ENCODE results near the gene TRDN.
"Not testable (repeated sequence)": the region's sequence is repeated elsewhere in the genome, so short reads cannot be mapped to it uniquely, and the experiment has no call there.

The TRDN gene

DNA sequence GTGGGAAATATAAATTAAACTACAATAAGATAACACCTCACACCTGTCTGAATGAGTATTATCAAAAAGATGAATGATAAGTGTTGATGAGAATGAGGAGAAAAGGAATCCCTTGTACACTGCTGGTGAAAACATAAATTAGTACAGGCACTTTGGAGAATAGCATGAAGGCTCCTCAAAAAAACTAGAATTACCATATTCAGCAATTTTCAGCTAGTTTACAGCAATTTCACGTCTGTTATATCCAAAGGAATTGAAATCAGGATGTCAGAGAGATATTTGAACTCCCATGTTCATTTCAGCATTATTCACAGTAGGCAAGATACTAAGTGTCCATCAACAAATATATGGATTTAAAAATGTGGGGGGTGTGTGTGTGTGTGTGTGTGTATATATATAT lies 348.1 kb downstream of the TRDN start:
- no peak for DNase-seq (ENCODE audit: low spot score)

DNA sequence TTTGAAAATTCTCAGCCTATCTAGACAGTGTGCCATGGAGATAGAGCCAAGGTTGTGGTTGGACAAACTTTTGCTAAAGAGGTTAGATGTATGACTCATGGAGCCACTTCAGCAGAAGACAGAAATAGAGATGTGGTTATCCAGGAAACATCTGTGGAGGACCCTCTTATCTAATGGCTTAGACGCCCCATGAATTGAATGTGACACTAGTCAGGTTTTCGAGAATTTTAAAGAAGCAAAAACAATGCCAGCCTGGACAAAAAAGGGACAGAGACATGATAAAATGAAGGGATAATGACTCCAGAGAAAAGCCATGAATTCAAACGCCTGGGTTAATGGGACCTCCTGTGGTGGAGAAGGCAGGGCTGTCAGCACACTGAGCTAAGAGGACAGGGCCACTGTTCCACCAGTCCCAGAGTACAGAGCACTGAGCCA lies 360.2 kb downstream of the TRDN start:
- DNase-seq (ENCODE audit: low spot score): no peak

DNA sequence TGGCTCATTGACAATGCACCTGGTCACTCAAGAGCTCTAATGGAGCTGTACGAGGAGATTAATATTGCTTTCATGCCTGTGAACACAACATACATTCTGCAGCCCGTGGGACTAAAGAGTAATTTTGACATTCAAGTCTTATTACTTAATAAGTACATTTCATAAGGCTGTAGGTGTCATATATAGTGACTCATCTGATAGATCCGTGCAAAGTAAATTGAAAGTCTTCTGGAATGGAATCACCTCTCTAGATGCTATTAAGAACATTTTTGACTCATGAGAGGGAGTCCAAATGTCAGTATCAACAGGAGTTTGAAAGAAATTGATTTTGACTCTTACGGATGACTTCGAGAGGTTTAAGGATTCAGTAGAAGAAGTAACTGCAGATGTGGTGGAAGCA lies 372.8 kb downstream of the TRDN start:
- no peak for DNase-seq (ENCODE audit: low spot score)

DNA sequence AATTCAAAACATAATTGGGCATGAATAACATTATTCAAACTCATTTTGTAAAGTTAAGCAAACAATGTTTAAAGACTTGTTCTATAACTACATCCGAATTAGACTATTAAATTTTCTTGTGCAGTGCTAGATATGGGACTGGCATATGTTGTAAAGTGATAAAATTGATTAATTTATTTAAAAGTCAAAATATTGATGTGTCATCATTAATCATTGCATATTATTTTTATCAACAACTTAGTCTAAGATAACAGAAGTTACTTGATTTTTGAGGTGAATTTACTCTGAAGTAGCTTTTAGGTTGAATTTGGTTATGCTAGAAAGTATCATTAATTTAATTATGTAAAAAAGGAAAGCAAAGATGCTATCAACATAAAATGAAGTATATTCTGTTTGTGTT lies 396.1 kb downstream of the TRDN start:
- no peak for DNase-seq (ENCODE audit: low spot score)

DNA sequence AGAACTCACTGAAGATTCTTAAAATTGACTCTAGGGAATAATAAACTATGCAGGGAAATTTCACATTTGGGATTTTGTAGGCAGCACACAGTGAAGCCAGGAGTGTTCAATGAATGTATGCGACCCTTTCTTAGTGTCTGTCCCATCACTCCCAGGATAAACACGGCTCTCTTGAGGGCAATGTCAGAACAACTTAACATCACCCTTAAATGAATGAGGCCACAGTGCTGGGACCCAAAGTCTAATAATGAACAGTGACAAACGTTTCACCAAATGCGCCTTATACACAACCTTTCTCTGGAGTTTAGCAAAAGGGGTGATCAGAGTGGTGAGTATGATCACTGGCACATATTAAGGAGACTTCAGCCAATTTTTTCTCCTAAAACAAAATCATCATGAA lies 403.4 kb downstream of the TRDN start:
- no peak for DNase-seq (ENCODE audit: low spot score)

DNA sequence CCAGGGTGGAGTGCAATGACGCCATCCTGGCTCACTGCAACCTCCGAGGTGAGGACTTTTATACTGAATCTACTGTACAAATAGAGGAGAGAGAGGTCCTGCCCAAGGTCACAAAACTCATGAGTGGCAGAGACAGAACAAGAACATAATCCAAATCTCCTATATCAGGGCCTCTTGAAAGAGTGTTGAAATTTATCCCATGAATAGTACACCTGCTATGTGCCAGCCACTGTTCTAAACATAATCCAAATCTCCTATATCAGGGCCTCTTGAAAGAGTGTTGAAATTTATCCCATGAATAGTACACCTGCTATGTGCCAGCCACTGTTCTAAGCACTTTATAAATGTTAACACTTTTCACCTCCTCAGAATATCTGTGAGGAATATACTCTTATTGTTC lies 409.0 kb downstream of the TRDN start:
- DNase-seq (ENCODE audit: low spot score): not testable (repeated sequence)

DNA sequence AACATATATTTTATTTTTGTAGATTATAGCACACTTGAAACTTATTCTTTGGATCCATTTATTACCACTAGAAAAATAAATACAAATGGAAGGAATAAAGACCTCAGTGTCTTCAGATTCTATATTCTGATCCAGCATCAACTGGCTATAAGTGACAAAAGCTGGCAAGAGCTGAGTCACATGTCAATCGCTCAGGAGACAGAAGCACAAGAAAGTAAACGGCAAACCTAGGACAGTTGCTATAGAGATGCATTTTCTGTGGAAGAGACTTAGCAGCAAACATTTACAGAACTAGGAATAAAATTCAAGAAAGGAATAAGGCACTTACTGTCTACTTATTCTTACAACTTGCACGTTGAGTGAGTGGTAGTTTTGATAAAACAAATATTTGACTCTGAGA lies 410.4 kb downstream of the TRDN start:
- DNase-seq (ENCODE audit: low spot score): no peak

DNA sequence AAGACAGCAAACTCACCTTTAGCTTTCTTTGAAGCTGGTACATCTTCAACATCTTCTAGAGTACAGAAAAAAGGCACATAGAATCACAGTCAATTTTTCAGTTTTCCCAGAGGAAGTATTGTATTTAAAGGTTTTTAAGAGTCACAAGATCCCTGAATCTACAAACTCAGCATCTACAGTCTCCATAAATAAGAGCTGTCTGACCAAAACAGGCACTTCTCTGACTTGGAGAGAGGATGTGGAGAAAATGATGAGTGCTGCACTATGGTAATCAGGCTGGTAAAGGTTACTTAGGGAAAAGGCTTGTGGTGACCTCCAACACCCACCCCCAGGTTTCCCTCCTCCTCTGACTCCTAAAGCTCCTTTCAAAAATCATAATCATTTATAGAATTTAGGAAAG lies 412.7 kb downstream of the TRDN start:
- no peak for DNase-seq (ENCODE audit: low spot score)

DNA sequence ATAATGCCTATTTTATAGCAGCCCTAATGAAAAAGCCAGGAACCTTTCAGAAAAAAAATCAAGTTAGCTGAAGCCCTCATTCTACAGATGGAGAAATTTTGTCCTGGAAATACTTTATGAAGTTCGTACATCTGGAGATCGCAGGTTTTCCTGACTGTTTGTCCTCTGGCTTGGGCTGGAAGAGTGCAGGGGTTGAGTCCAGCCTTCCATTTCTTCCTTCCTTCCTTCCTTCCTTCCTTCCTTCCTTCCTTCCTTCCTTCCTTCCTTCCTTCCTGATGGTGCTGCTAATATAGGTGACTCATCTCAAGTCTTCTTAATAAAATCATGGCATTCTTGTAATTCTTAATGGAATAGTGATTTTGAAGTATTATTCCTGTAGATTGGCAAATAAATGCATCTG lies 413.3 kb downstream of the TRDN start:
- DNase-seq (ENCODE audit: low spot score): no peak

DNA sequence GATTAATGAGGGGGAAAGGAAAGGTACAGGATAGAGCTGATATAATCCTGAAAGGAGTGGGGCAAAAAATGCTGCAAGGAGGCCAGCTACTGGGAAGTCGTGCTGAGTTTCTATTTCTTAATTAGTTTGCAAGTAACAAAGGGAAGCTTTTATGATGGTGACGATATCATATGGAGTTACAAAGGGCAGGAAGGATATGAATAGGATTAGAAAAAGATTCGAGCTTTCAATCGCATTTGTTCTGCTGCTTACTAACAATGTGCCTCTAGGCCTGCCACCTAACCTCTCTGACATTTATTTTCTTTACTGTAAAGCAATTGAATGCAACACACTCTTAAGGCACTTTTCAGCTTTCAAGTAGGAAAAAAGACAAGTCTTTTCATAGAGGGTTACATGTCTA lies 421.5 kb downstream of the TRDN start:
- no peak for DNase-seq (ENCODE audit: low spot score)

DNA sequence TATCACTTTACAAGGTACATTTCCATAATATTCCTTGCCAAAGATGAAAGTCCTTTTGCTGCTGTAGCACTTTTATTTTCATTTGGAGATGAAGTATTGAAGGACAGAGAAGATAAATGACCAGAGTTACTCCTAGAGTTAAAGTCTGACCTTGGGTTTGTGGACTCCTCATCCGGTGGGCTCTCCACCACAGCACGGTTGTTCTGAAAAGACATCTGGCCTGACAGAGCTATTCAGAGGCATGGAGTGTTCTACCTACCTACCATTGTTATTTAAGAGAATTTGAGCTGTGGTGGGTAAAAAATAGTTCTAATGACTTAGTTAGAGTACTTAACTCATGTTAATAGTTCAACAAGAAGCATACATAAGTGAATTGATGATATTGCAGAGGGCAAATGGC lies 422.3 kb downstream of the TRDN start:
- DNase-seq (ENCODE audit: low spot score): no peak

DNA sequence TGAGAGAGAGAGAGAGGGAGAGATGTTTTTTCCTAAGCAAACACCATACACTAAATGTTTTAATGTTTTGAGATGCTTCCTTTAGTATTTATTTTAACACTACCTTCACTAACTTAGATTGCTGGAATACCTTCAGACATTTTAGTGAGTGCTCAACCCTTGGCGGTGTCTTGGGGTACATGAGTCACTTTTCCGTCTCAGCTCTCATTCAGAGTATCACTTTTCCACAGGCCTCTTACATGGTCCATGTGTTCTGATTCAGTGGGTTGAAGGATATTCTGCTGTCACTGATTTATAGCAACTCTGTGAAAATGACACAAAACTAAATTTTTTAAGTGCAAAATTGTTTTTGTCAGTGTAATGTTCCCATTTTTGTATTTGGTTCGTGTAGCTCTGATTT lies 422.8 kb downstream of the TRDN start:
- no peak for DNase-seq (ENCODE audit: low spot score)

DNA sequence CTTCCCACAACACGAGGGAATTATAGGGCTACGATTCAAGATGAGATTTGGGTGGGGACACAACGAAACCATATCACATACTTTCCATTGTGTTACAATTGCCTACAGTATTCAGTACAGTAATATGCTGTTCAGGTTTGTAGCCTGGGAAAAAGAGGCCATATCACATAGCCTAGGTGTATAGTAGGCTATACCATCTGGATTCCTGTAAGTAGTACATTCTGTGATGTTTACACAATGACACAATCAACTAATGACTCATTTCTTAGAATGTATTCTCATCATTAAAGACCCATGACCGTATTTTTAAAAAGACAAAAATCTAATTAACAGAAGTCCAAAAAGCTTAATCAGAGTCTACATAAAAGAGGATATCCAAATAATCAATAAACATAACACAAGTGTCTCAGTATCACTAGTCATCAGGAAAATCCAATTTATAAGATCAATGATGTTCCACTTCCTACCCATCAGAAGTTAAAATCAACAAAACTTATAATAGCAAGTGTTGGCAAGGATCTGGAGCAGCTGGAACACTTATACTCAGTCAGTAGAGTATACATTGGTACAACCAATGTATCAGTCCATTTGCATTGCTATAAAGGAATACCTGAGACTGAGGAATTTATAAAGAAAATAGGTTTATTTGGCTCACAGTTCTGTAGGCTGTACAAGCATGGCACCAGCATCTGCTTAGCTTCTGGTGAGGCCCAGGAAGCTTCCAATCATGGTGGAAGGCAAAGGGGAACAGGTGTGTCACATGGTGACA lies 424.8 kb downstream of the TRDN start:
- no peak for DNase-seq (ENCODE audit: low spot score)

DNA sequence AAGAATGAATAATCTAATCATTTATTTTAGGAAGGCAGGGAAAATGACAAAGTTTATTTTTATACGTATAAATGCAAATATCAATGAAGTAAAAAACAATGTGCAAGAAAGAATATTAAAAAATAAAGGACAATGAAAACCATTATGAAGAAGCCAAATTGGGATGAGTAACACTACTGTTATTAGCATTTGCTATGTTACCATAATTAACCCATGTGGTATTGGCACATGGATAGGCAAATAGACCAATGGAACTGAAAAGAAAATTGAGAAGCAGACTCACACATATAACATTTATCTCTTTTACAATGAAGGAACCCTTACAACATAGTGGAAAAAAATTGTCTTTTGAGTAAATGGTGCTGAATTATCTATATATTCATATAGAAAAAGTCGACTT lies 426.1 kb downstream of the TRDN start:
- DNase-seq (ENCODE audit: low spot score): no peak

DNA sequence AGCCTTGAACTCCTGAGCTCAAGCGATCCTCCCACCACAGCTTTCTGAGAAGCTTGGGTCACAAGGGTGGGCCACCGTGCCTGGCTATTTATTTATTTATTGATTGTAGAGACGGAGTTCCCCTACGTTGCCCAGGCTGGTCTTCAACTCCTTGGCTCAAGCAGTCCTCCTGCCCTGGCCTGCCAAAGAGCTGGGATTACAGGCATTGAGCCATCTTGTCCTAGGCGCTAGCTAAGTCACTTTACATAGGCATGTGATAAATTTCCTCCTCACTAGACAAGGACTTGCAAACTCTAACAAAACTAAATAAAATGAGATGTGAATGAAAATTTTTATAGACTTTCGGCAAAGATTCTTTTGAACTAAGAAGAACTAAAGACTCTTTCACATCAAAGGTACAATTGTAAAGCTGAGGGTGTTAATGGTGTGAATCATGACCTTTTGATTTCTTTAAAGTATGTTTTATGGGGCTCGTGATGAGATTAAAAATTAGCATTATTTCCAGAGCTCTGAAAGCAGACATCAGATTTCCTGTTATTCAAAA lies 428.7 kb downstream of the TRDN start:
- no peak for DNase-seq (ENCODE audit: low spot score)

DNA sequence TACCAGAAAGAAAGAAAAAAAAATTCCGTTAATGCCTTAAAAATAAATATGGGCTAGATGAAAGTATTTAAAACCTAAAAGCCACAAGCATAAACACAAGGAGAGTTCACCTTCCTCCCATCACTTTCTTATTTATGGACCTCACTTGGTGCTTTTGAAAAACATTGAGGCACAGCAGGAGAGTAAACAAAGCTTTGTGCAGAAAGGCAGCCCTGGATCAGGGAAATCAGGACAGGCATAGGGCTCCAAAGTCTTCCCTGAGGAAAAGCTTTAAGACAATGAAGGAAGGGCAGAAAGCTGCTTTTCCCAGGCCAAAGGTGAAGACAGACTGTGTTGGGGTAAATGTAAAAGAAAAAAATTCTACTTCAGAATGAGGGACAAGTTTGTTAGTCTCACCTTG lies 432.8 kb downstream of the TRDN start:
- DNase-seq (ENCODE audit: low spot score): no peak

DNA sequence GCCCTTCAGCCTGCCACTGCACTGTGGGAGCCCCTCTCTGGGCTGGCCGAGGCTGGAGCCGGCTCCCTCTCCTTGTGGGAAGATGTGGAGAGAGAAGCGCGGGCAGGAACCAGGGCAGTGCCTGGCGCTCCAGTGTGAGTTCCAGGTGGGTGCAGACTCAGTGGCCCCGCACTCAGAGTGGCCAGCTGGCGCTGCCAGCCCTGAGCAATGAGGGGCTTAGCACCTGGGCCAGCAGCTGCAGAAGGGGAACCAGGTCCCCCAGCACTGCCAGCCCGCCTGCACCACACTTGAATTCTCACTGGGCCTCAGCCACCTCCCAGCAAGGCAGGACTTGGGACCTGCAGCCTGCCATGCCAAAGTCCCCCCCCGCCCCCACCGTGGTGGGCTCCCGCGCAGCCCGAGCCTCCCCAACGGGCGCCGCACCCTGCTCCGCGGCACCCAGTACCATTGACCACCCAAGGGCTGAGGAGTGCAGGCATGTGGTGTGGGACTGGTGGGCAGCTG lies 434.8 kb downstream of the TRDN start:
- no peak for DNase-seq (ENCODE audit: low spot score)

DNA sequence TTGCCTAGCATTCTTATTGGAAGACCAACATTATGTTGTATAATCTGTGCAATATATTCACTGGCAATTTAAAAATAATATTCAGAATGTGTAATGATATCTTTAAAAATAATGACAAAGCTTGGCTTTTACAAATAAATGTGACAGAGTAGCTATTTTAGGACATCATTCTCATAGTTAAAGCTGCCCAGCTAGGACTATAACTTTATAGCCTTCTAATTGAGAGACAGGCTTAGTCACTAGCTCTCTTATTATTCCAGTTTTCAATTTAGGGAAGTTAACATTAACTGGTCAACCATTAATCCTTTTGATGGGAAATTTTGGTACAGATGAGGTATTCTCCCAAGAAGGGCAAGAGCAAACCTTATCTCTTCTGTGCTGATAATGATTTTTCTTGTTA lies 443.5 kb downstream of the TRDN start:
- DNase-seq (ENCODE audit: low spot score): no peak

DNA sequence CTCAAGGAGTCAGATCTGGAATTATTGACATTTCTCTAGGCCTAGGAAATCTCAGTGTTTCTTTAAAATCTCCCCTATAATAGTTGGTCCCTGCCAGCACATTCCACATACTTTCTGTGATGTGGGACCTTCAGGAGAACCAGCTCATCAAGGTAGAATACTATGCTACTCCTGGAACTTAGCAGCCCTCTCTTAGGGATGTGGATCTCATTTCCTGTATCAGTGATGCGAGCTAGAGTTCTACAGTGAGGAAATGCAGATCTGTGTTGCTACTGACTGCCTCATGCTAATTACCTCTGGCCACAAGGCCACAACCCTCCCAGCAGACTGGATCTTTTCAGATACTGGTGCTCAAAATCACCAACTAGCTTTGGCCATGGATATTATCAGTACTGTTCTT lies 446.9 kb downstream of the TRDN start:
- DNase-seq (ENCODE audit: low spot score): no peak

DNA sequence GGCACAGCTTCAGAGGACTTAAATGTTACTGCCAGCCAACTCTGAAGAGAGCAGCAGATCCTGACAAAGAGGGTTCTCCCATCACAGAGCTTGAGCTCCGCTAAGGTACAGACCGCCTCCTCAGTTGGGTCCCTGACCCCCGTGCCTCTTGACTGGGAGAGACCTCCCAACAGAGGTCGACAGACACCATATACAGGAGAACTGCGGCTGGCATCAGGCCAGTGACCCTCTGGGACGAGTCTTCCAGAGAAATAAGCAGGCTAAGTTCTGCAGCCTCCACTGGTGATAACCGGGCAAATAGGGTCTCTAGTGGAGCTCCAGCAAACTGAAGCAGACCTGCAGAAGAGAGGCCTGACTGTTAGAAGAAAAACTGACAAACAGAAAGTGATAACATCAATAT lies 453.8 kb downstream of the TRDN start:
- no peak for DNase-seq (ENCODE audit: low spot score)

DNA sequence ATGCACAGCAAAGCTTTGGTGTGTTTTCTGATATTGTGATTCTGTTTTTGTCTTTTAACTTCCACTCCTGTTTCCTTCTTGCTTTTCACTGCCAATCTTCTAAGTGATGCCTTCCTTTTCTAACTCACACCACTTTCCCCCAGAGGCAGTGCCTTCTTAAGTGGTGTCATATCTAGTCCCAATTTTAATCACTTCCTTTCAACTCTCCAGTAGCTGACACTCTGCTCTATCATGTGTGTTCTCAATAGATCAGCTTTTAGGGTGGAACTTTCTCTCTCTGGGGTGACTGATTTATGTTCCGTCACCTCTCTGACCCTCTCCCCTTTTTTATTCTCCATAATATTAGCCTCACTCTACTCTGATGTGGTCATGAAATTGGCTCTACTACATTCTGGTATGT lies 460.0 kb downstream of the TRDN start:
- DNase-seq (ENCODE audit: low spot score): no peak

DNA sequence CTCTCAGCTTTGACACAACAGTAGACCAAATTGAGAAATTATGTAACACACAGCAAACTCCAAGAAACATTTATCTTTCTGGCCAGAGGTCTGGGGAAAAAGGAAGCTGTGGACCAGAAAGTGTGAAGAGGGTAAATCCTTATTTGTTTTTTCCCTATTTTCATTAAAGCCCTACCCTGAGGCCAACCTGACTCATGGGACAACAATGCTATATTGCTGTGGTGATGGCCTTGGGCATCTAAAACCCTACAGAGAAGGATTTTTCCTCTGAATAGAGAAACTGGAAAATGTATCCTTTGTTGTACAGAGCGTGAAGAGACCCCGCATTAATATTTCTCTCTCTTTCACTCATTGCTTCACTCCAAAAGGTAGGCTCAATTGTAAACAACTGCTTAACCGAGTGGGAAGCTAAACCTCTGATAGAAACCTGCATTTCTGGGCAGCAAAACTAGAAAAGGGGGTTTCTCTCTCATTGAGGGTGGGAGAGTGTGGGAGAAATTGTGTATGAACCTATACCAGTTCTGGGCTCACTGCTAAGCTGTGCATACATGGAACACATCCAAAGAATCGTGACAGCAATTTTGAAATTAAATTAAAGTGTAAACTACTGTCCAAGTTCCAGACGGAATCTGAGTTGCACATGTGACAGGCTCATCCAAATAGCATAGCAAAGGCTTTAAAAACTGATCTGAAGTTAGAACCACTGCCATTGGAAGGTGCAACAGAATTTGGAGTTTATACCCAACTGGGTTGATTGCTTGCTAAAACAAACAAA lies 465.2 kb downstream of the TRDN start:
- no peak for DNase-seq (ENCODE audit: low spot score)

DNA sequence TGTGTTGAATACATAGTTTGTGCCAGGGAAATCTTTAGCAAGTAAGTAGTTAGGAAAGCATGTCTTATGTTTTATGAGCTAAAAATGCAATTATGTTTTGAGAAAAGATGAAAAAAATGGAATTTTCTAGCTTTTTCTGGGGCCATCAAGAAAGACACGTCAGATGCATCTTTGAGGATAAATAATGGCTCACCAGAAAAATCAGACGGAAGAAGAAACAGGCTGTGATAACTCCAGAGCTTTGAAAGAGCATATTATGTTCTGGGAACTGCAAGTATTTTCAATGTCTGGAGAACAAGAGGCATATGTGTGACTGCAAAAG lies 467.0 kb downstream of the TRDN start:
- no peak for DNase-seq (ENCODE audit: low spot score)

All from HuH-7 (cell line).